ENCODE measurements around the gene LAMA5.

DNA sequence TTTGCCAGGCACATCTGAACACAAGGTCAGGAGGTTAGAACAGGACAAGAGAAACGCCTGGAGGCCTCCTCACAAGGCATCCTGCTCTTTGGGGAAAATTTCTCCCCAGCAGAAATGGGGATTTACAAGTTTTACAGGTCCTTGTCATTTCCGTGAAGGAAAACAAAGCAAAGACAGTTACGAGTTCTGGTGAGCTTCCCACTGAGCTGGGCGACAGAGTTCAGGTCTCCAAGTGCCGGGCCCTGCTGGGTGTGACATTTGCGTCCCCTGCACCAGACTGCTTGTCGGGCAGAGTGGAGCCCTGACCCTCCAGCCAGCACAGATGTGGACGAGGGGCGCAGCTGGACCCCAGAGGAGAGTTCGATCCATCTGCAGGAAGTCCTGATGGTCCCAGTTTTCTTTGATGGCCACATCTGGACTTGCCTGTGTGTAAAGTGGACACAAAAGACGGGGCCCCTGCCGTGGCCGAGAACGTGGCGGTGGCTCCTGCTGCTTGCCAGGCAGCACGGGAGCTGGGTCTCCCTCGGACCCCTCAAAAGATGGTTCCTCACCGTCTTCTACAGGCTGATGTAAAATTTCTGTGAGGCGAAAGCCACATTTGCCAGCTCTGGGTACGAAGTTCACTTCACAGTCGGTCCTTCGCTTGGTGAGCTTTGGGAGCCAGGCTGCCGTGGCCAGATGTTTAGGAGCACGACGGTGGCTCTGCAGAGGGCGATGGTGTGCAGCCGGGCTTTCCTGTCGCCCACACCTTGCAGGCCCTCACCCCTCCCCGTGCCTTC, 69.5 kb downstream of the LAMA5 start:
- TF ChIP-seq POLR2A (IDR thresholded peaks at IDR 0.05; ENCODE audit: low read length), result no peak
- no peak for TF ChIP-seq GATA1 (IDR thresholded peaks at IDR 0.05; ENCODE audit: low read depth, low read length)

Data from erythroblast (primary cell).